GM23338 (cell line): Measurements from ENCODE around the gene FBXW11. TPM values are rescaled to one million over a fixed set of nuclear protein-coding genes. Genes with fewer than 3 reads are reported as not detected.

Experiments
- ATAC-seq: fragments of 200-7000 bp; cut with Tn5 transposase; 3 replicates; pipeline ENCODE4 v1.9.1; 2020
- DNase-seq: peaks from one replicate; pipeline ENCODE4 v3.0.0-alpha.2; 2015; ENCODE audit warnings: low spot score
- H2AFZ ChIP-seq: fragments of 200-600 bp; sonication (generic); 2 replicates; pipeline ENCODE4 v1.8.0; 2016; ENCODE audit warnings: antibody characterized with exemption, mild to moderate bottlenecking, moderate library complexity
- H3F3A ChIP-seq: fragments of 200-600 bp; sonication (generic); replicated peaks from 2 replicates; pipeline ENCODE4 v1.8.0; 2017; ENCODE audit warnings: antibody characterized with exemption, mixed run types, low read depth
- H3K27ac ChIP-seq: fragments of 200-600 bp; sonication (generic); 2 replicates; pipeline ENCODE4 v1.6.1; 2016; ENCODE audit warnings: low read depth
- H3K27me3 ChIP-seq: fragments of 200-600 bp; sonication (generic); 2 replicates; pipeline ENCODE4 v1.8.0; 2016; ENCODE audit warnings: mild to moderate bottlenecking, mixed run types, moderate library complexity; ENCODE audit not compliant: insufficient read depth
- H3K36me3 ChIP-seq: fragments of 200-600 bp; sonication (generic); 2 replicates; pipeline ENCODE4 v1.8.0; 2016; ENCODE audit warnings: mild to moderate bottlenecking; ENCODE audit not compliant: insufficient read depth
- H3K4me1 ChIP-seq: fragments of 200-600 bp; sonication (generic); 2 replicates; pipeline ENCODE4 v1.8.0; 2016; ENCODE audit warnings: mild to moderate bottlenecking, moderate library complexity; ENCODE audit not compliant: insufficient read depth
- H3K4me2 ChIP-seq: fragments of 200-600 bp; sonication (generic); 2 replicates; pipeline ENCODE4 v1.7.1; 2017; ENCODE audit warnings: mixed run types
- H3K4me3 ChIP-seq: fragments of 200-600 bp; sonication (generic); 2 replicates; pipeline ENCODE4 v1.6.1; 2016; ENCODE audit warnings: mixed run types
- H3K79me2 ChIP-seq: fragments of 200-600 bp; sonication (generic); replicated peaks from 2 replicates; pipeline ENCODE4 v1.8.0; 2017; ENCODE audit warnings: mild to moderate bottlenecking; ENCODE audit not compliant: insufficient read depth
- H3K9me2 ChIP-seq: fragments of 200-600 bp; sonication (generic); 2 replicates; pipeline ENCODE4 v1.8.0; 2017; ENCODE audit not compliant: insufficient read depth
- H4K20me1 ChIP-seq: fragments of 200-600 bp; sonication (generic); replicated peaks from 2 replicates; pipeline ENCODE4 v1.8.0; 2017; ENCODE audit warnings: mild to moderate bottlenecking; ENCODE audit not compliant: insufficient read depth
- H3K27ac Mint-ChIP-seq: 2 replicates; pipeline ENCODE4 v1.8.0; 2020; ENCODE audit warnings: inconsistent platforms, mild to moderate bottlenecking, moderate library complexity, mixed read lengths
- H3K27me3 Mint-ChIP-seq: 3 replicates; pipeline ENCODE4 v1.8.0; 2022; ENCODE audit warnings: low read depth, mild to moderate bottlenecking, moderate library complexity, mixed read lengths, inconsistent platforms; ENCODE audit not compliant: insufficient read depth, poor library complexity
- H3K36me3 Mint-ChIP-seq: 3 replicates; pipeline ENCODE4 v1.8.0; 2021; ENCODE audit warnings: low read depth, mild to moderate bottlenecking, inconsistent platforms, moderate library complexity, mixed read lengths
- H3K4me1 Mint-ChIP-seq: 3 replicates; pipeline ENCODE4 v1.8.0; 2020; ENCODE audit warnings: mild to moderate bottlenecking, inconsistent platforms, mixed read lengths
- H3K4me3 Mint-ChIP-seq: 3 replicates; pipeline ENCODE4 v1.8.0; 2021; ENCODE audit warnings: moderate library complexity, mild to moderate bottlenecking, inconsistent platforms, mixed read lengths
- H3K9me3 Mint-ChIP-seq: 3 replicates; pipeline ENCODE4 v1.8.0; 2020; ENCODE audit warnings: moderate library complexity, mild to moderate bottlenecking, inconsistent platforms, mixed read lengths
- CREB1 ChIP-seq: fragments of 250-450 bp; sonication (Bioruptor Pico); IDR thresholded peaks from 2 replicates; pipeline ENCODE4 v1.5.0; 2020; ENCODE audit warnings: low read depth, mild to moderate bottlenecking, moderate library complexity
- CTCF ChIP-seq, 2 experiments: fragments of 200-600 bp in 1 of 2; sonication (generic) in 1 of 2; conservative IDR thresholded peaks; 2 replicates each; pipeline versions ENCODE4 v1.5.1 to v1.6.1; 2016 to 2017; ENCODE audit warnings: antibody characterized with exemption in 2 of 2, low read depth in 2 of 2, mild to moderate bottlenecking in 2 of 2, moderate library complexity in 1 of 2
- JUNB ChIP-seq: IDR thresholded peaks from one replicate; pipeline ENCODE4 v1.6.1; 2016; ENCODE audit warnings: antibody characterized with exemption; ENCODE audit not compliant: unreplicated experiment
- NANOG ChIP-seq: IDR thresholded peaks from 2 replicates; pipeline ENCODE4 v1.6.1; 2016; ENCODE audit warnings: antibody characterized with exemption, borderline replicate concordance
- REST ChIP-seq: IDR thresholded peaks from one replicate; pipeline ENCODE4 v1.6.1; 2018; ENCODE audit warnings: antibody characterized with exemption; ENCODE audit not compliant: unreplicated experiment
- STAT1 ChIP-seq: IDR thresholded peaks from one replicate; pipeline ENCODE4 v1.6.1; 2016; ENCODE audit warnings: antibody characterized with exemption; ENCODE audit not compliant: unreplicated experiment
- ZNF114 ChIP-seq: fragments of 250-450 bp; sonication (Bioruptor Pico); IDR thresholded peaks from 2 replicates; pipeline ENCODE4 v1.5.0; 2020; ENCODE audit warnings: mild to moderate bottlenecking, moderate library complexity
- ZNF331 ChIP-seq: fragments of 250-450 bp; sonication (Bioruptor Pico); IDR thresholded peaks from 2 replicates; pipeline ENCODE4 v1.5.0; 2020; ENCODE audit warnings: low read depth, mild to moderate bottlenecking, moderate library complexity
- polyA plus RNA-seq: library from polyadenylated mRNA; unstranded; fragments of >200 nt; fragmentation: Nextera tagmentation; extraction: Ambion mirVana; gene quantifications from 2 replicates; pipeline ENCODE4 v1.2.1, GENCODE V29; 2016
- total RNA-seq: library from RNA; depleted of rRNA; stranded (reverse); fragments of >200 nt; shearing (Covaris generic); gene quantifications from 2 replicates; pipeline ENCODE4 v1.2.3, GENCODE V29; 2014

FBXW11 gene
- total and polyA plus RNA-seq, 2 experiments from 2014 or later, result 45.0 to 88.0 TPM

- TF ChIP-seq CREB1 (CRISPR knock-in tag), result no peak
Measured at GRCh38 chr5:171841984-171842776, 164.3 kb downstream of the FBXW11 start (continued).

GRCh38 chr5:171840711-171841522 lies 165.5 kb downstream of the FBXW11 start:
- Histone ChIP-seq H2AFZ (no peak overlapping the region), H3K4me1 (no peaks in the 10 kb centered on the region; the same call in 1 of the 2 replicates), H3K36me3 (no peaks in the 10 kb centered on the region; the same call in 1 of the 2 replicates), H3K27ac (no peak overlapping the region), H3K79me2 (no peaks in the 10 kb centered on the region), H3F3A (no peaks in the 10 kb centered on the region), H3K4me2 (no peak overlapping the region), H4K20me1 (no peaks in the 10 kb centered on the region), H3K4me3 (no peak overlapping the region), H3K9me2 (no peaks in the 10 kb centered on the region), H3K27me3 (no peaks in the 10 kb centered on the region)
- no peak overlapping the region for H3K4me3 Mint-ChIP-seq
- peaks cover under 1% of the 10 kb centered on the region; the same call in 1 of the 3 replicates for H3K36me3 Mint-ChIP-seq
- H3K27ac Mint-ChIP-seq, result no peak overlapping the region
- no peak for ATAC-seq
- no peak for DNase-seq
- peaks cover 13% of the 10 kb centered on the region for H3K27me3 Mint-ChIP-seq
- peaks cover 13% of the 10 kb centered on the region for H3K4me1 Mint-ChIP-seq
- no peak for TF ChIP-seq ZNF331 (CRISPR knock-in tag)
- no peak for TF ChIP-seq NANOG
- TF ChIP-seq ZNF114 (CRISPR knock-in tag), result no peak
- TF ChIP-seq STAT1, result no peak
- no peak for TF ChIP-seq REST
- H3K9me3 Mint-ChIP-seq, result peaks cover under 1% of the 10 kb centered on the region; the same call in 2 of the 3 replicates

GRCh38 chr5:171840066-171840465 lies 166.4 kb downstream of the FBXW11 start:
- Histone ChIP-seq H3K9me2 (no peaks in the 10 kb centered on the region), H3K4me1 (no peaks in the 10 kb centered on the region; the same call in 1 of the 2 replicates), H3K79me2 (no peaks in the 10 kb centered on the region), H3K36me3 (no peaks in the 10 kb centered on the region), H3K4me3 (no peak overlapping the region), H3K27me3 (no peaks in the 10 kb centered on the region), H3F3A (no peaks in the 10 kb centered on the region), H3K27ac (no peak overlapping the region), H3K4me2 (no peak overlapping the region), H2AFZ (no peak overlapping the region), H4K20me1 (no peaks in the 10 kb centered on the region)
- no peak overlapping the region for H3K27ac Mint-ChIP-seq
- H3K36me3 Mint-ChIP-seq, result no peaks in the 10 kb centered on the region
- H3K27me3 Mint-ChIP-seq, result peaks cover 10% of the 10 kb centered on the region
- peaks cover 13% of the 10 kb centered on the region for H3K4me1 Mint-ChIP-seq
- no peak overlapping the region for H3K4me3 Mint-ChIP-seq
- no peaks in the 10 kb centered on the region for H3K9me3 Mint-ChIP-seq
- DNase-seq, result peak; percentile 39
- ATAC-seq, result peak; percentile 79
- no peak for TF ChIP-seq CTCF (conservative IDR thresholded peaks at IDR 0.05; ENCODE audit: low read depth in 2 of 2)
- no peak for TF ChIP-seq ZNF331 (CRISPR knock-in tag)
- no peak for TF ChIP-seq JUNB
- no peak for TF ChIP-seq STAT1
